Stimulated activated CD4-positive, alpha-beta T cell treated with anti-CD3 and anti-CD28 coated beads, TNF-alpha, amount 100 ng/mL, for 48 hours (primary cell): ENCODE measurements around the gene HTD2.
"Not testable (repeated sequence)": the region's sequence is repeated elsewhere in the genome, so short reads cannot be mapped to it uniquely, and the experiment has no call there.

ENCODE experiments used
- DNase-seq, 3 donors: peaks; one replicate each; pipeline ENCODE4 v3.0.0-alpha.2; 2020; ENCODE audit warnings: low read depth in 3 of 3

The HTD2 gene

DNA sequence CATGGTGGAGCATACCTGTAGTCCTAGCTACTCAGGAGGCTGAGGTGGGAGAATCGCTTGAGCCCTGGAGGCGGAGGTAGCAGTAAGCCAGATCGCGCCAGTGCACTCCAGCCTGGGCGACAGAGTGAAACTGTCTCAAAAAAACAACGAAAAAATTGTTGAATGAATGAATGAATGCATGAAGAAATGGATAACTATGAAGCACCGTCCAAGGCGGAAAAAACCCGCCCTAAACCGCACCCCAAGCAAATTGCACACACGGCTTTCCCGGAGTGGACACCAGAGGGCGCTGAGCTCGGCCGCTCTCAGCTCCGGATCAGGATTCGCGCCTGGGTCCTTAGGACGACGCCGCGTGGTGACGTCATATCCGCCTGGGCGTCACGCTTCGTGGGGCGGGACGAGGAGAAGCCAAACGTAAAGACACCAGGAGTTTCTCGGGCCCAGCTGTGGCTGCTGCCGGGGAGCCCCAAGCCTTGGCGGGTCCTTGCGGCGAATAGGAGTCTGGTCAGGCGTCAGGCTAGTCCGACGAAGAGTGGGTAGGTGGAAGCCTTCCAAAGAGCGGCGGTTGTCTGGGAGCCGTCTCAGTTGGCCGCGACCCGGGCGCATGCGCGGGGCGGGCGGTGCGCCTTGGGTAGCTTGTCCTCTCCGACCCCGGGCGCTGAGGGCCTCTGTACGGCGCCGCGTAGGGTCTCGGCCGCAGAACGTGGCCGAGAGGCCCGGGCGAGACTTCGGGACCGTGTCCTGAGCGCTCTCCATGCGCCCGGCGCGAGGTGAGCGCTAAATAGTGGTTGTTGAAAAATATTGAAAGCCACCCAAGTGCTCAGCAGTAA, at the start of gene HTD2, which contains the start of gene RPP14:
HTD2 (plus strand) TSS at position 639 of the 830 bp plus-strand sequence. CDS start 11,094 bp downstream, outside the sequence.
RPP14 (plus strand) TSS at position 364 of the 830 bp plus-strand sequence. CDS start 4,085 bp downstream, outside the sequence.
- peak; percentile 97 to 99 (median 98) for DNase-seq

DNA sequence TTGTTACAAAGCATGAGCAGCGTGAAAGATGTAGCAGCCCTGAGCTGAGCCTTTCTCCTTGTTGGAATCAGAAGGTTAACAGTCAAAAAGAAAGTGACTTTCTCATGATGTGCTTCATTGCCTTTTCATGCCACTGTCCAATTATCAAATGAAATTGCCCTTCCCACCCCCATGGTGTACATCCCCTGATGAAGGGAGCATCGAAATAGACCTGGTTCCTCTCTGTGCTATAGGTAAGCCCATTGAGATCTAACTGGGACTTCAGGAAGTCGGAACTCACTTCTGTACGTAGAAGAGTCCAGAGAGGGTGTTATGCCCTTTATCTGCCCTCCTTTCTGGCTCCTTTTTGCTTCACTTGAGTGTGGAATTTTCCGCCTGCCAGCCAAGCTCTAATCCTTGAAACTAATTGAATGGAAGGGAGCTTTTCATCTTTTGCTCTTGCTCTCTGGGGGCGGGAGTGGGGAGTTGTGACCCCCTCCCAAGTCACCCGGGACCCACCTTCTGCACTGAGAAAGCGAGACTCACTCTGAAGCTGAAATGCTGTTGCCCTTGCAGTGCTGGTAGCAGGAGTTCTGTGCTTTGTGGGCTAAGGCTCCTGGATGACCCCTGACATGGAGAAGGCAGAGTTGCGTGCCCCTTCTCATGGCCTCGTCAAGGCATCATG, 47.8 kb upstream of the HTD2 start:
- no peak for DNase-seq

DNA sequence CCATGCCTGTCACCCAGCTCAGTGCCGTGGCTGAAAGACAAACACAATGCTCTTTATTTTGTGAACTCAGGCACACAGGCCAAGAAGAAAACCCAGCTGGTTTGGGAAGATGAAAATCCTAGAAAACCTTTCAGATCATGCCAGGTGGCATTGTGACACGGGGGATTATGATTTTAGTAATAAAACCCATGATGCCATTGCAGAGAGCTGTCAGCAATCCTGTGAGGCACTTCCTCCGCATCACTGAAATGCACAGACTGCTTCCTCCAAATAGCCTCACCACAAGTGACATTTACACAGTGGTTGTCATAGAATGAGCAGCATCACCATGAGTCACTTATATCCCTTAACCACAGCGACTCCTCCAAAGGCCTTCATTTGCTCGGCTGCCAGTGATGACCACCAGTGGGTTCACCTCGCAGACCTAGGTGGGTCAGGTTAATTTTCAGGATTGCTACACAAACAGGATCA, 46.0 kb upstream of the HTD2 start:
- no peak for DNase-seq

DNA sequence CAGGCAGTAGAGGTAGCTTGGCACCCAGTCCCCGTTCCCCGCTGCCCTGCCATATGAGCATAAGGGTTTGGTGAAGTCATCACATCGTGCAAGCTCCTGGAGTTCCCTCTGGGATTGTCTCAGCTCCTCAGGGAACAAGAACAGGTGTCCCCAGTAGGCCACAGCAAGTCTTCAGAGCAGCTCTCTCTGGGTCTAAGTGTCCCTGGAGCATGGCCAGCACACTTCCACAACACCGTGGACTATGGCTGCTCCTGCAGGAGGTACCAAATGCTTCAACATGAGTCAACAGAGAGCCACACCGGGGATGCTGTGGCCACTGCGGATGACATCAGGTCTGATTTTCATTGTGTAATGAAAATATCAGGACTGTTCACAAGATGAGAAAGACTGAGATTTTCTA, 45.6 kb upstream of the HTD2 start:
- DNase-seq, result no peak

DNA sequence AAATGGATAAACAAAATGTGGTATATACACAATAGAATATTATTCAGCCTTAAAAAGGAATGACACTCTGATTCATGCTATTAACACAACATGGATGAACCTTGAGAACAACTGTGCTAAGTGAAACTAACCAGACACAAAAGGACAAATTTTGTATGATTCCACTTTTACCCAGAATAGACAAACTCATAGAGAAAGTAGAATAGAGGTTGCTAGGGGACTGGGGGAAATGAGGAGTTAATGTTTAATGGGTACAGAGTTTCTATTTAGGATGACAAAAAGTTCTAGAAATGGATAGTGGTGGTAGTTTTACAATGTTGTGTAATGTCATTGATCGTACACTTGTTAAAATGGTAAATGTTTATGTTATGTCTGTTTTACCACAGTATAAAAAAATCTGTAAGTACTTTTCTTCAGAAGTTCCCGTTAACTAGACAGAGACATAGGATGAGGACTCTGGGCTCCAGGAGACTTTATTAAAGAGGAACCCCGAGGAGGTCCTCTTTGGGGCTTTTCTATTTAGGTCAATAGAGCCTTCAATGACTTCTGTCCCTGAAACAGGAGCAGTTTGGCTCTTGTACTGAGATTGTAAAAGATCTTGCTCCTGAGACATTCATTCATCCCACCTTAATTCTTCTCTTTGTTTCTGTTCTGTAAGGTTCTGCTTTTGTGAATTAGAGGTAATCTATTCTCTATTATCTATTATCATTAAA, 44.2 kb upstream of the HTD2 start:
- DNase-seq, result no peak

GRCh38 chr3:58266577-58266976, 39.7 kb upstream of the HTD2 start:
- no peak for DNase-seq

GRCh38 chr3:58267543-58267942, 38.8 kb upstream of the HTD2 start:
- DNase-seq, result not testable (repeated sequence)

GRCh38 chr3:58269356-58269755, 37.0 kb upstream of the HTD2 start:
- DNase-seq, result no peak

GRCh38 chr3:58270485-58270884, 35.8 kb upstream of the HTD2 start:
- DNase-seq, result no peak

GRCh38 chr3:58271901-58272501, 34.3 kb upstream of the HTD2 start:
- DNase-seq, result no peak

DNA sequence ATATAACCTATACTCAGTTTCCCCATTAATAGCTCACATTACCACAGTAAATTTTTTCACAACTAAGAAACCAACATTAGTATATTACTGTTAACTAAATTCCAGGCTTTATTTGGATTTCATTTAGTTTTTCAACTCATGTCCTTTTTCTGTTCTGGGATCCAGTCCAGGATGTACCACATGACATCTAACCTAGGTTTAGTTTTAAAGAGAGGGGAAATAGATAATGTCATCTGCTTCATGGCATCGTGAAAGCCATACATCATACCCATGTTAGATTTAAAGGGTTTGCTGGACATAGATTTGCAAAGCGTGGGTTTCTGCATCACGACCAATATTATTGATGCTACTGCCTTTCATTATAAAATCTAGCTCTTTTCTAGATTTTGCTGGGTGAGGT, 33.4 kb upstream of the HTD2 start:
- no peak for DNase-seq

DNA sequence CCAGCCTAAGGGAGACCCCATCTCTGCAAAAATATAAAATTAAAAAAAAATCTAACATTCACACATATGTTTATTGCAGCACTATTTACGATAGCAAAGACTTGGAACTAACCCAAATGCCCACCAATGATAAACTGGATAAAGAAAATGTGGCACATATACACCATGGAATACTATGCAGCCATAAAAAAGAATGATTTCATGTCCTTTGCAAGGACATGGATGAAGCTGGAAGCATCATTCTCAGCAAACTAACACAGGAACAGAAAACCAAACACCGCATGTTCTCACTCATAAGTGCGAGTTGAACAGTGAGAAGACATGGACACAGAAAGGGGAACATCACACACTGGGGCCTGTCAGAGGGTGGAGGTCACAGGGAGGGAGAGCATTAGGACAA, 33.0 kb upstream of the HTD2 start:
- not testable (repeated sequence) for DNase-seq

DNA sequence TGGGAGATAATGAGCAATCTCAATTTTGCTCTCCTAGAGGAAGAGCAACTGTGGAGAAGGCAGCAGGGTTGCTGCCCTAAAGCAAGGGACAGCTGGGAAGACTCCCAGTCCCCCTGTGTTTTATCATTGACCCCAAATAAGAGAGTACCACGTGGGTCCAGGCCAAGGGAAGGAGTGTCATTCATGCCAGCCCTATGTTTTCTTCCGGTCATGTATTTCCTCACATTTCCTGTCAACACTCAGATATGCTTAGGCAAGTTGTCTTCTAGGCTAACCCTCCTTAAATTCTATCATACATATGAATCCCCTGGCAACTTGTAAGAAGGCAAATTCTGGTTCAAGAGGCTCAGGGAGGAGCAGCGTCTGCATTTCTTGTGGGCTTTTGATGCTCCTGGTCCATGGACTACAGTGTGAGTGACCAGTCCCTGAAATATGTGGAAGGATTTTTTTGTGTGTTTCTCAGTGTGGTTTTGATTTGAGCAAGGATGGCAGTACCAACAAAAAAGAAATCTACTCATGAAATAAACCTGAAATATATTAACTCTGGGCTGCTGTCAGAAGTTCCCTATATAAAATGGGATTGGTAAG, 32.2 kb upstream of the HTD2 start:
- DNase-seq, result no peak

- DNase-seq, result no peak
Measured at GRCh38 chr3:58281069-58281468, 25.3 kb upstream of the HTD2 start.

DNA sequence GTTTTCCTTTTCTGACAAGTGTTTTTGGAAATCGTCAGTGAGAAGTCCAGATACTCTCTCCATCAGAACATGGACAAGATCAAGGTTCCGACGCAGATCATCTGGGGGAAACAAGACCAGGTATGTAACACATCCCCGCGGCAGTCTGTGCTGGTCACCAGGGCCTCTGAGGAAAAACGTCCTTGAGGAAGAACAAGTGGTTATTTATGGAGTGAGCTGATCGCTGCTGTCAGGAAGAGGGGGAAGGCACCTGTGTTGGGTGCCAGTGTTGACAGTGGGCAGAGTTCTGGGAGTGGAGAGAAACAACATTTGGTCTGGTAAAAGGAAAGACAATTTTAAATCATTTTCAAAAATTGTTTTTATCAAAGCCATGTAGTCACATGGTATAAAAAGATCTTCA, 21.0 kb upstream of the HTD2 start:
- DNase-seq, result no peak

DNA sequence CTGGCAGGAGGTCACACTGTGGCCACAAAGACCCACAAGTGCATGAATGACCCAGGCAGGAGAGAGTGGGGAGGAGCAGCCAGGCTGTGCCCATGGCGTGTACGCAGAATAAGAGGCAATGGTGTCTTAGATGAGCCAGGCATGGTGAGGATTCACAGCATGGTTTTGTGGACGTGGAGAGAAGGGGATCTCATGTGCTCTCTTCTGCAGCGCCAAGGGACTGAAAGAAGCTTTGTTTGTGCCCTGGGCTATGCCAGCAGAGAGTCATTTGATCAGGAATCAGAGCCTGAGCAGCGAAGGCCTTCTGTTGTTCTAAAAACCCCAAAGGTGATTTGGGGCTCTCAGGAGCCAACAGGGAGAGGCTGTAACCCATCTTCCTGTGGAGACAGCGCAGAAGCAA, 19.0 kb upstream of the HTD2 start:
- no peak for DNase-seq

GRCh38 chr3:58288011-58288728, 18.1 kb upstream of the HTD2 start:
- DNase-seq, result no peak

GRCh38 chr3:58288964-58289613, 17.2 kb upstream of the HTD2 start:
- not testable (repeated sequence) for DNase-seq

DNA sequence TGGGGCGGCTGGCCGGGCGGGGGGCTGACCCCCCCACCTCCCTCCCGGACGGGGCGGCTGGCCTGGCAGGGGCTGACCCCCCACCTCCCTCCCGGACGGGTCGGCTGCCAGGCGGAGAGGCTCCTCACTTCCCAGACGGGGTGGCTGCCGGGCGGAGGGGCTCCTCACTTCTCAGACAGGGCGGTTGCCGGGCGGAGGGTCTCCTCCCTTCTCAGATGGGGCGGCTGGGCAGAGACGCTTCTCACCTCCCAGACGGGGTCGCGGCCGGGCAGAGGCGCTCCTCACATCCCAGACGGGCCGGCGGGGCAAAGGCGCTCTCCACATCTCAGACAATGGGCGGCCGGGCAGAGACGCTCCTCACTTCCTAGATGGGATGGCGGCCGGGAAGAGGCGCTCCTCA, 15.9 kb upstream of the HTD2 start:
- DNase-seq, result not testable (repeated sequence)

DNA sequence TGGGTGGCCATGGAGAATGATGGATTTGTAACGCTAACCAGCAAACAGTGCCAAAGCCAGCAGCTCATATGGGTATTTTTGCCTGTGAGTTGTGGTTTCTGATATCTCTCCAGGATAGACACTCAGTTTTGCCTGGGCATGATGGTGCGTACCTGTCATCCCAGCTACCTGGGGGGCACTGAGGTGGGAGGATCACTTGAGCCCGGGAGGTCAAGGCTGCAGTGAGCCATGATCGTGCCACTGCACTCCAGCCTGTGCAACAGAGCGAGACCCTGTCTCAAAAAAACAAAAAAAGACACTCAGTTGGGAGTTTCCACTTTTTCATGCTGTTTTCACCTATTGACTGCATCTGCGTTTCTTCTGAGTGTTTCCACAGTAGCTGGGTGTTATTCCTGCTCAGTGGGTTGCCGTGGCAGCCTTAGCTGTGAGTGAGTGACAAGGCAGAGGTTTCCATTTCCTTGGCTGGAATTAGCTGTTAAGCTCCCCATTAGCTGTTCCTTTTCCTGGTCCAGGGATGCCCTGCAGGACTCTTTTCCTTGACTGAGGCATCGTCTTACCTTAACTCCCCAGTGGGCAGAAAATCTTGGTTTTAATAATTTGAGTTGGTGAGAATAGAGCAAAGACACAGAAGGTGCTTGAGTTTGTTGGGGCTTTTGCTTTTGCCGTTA, 14.5 kb upstream of the HTD2 start:
- DNase-seq, result no peak
